GM12878 (cell line): ENCODE measurements around the gene TGFB1. TPM values are rescaled to one million over a fixed set of nuclear protein-coding genes. Genes with fewer than 3 reads are reported as not detected.

Experiments used
- ATAC-seq: fragments of 200-7000 bp; cut with Tn5 transposase; 3 replicates; pipeline ENCODE4 v1.9.1; 2020; ENCODE audit warnings: mild to moderate bottlenecking, moderate library complexity
- BruUV-seq: library from RNA; stranded (reverse); fragments of 400-500 nt; replicated peaks from 2 replicates; lab custom pipeline; 2021; lab: Mats Ljungman, UMichigan
- CTCF ChIA-PET: fragments of 300-600 bp; sonication (Branson Sonifier 250); formaldehyde crosslinking; extraction: SDS; loops from one replicate; lab custom pipeline; 2021; ENCODE audit warnings: inconsistent platforms; lab: Yijun Ruan, JAX
- POLR2A ChIA-PET: fragments of 350-600 bp; formaldehyde crosslinking; extraction: SDS; loops from one replicate; lab custom pipeline; 2021; ENCODE audit warnings: inconsistent platforms; lab: Charles Lee
- RAD21 ChIA-PET: fragments of 300-600 bp; sonication (Branson Sonifier 250); formaldehyde crosslinking; loops from one replicate; lab custom pipeline; 2023; ENCODE audit warnings: antibody characterized with exemption; ENCODE audit not compliant: unreplicated experiment; lab: Charles Lee
- SMC1A ChIA-PET: fragments of 300-600 bp; sonication (Branson Sonifier 250); formaldehyde crosslinking; loops from one replicate; lab custom pipeline; 2023; ENCODE audit not compliant: unreplicated experiment, uncharacterized antibody; lab: Charles Lee
- DNase-seq: peaks from one replicate; pipeline ENCODE4 v3.0.0-alpha.2; 2011; ENCODE audit warnings: low read depth, low spot score
- FAIRE-seq: peaks from 3 replicates; lab custom pipeline; 2011; peaks lifted over from hg19 to GRCh38; lab: Jason Lieb, UNC
- H2AFZ ChIP-seq: 2 replicates; pipeline ENCODE4 v1.6.0; 2011; ENCODE audit warnings: low read depth, low read length, control low read depth; ENCODE audit not compliant: control insufficient read depth
- H3K27ac ChIP-seq: 2 replicates; pipeline ENCODE4 v1.5.1; 2011; ENCODE audit warnings: control low read depth; ENCODE audit not compliant: control insufficient read depth, insufficient read depth
- H3K27me3 ChIP-seq, 2 experiments: replicated peaks in 1 of 2; 2 replicates each; pipeline versions ENCODE4 v1.6.0 to v1.6.1; 2011; ENCODE audit warnings: low read length in 1 of 2; ENCODE audit not compliant: control insufficient read depth in 2 of 2, insufficient read depth in 2 of 2
- H3K36me3 ChIP-seq, 2 experiments: 2 replicates each; pipeline ENCODE4 v1.5.1; 2011; ENCODE audit warnings: low read length in 1 of 2; ENCODE audit not compliant: control insufficient read depth in 2 of 2, insufficient read depth in 2 of 2
- H3K4me1 ChIP-seq: 2 replicates; pipeline ENCODE4 v1.6.1; 2011; ENCODE audit warnings: mild to moderate bottlenecking, low read length, moderate library complexity, mixed read lengths; ENCODE audit not compliant: control insufficient read depth, insufficient read depth
- H3K4me2 ChIP-seq: 2 replicates; pipeline ENCODE4 v1.6.0; 2011; ENCODE audit warnings: control low read depth; ENCODE audit not compliant: control insufficient read depth, insufficient read depth
- H3K4me3 ChIP-seq: fragments of 200-600 bp; sonication (generic); 2 replicates; pipeline ENCODE4 v1.5.1; 2016
- H3K79me2 ChIP-seq: 2 replicates; pipeline ENCODE4 v1.6.0; 2011; ENCODE audit warnings: low read length; ENCODE audit not compliant: control insufficient read depth, insufficient read depth
- H3K9ac ChIP-seq: 2 replicates; pipeline ENCODE4 v1.8.0; 2011; ENCODE audit warnings: low read length, control low read depth, mixed read lengths; ENCODE audit not compliant: control insufficient read depth, insufficient read depth
- H3K9me3 ChIP-seq: replicated peaks from 3 replicates; pipeline ENCODE4 v1.5.1; 2011; ENCODE audit warnings: mild to moderate bottlenecking, low read length; ENCODE audit not compliant: control insufficient read depth, insufficient read depth
- H4K20me1 ChIP-seq: 2 replicates; pipeline ENCODE4 v1.6.0; 2011; ENCODE audit not compliant: control insufficient read depth, insufficient read depth
- CHD4 ChIP-seq: fragments of 200-600 bp; sonication (generic); IDR thresholded peaks from 2 replicates; pipeline ENCODE4 v1.6.1; 2016; ENCODE audit warnings: mild to moderate bottlenecking
- CTCF ChIP-seq, 3 experiments: IDR thresholded peaks in 2 of 3; conservative IDR thresholded peaks in 1 of 3; 2 replicates each; pipeline ENCODE4 v1.5.1; 2011; ENCODE audit warnings: low read depth in 3 of 3, low read length in 3 of 3, mild to moderate bottlenecking in 3 of 3, control low read depth in 2 of 3, moderate library complexity in 2 of 3, inconsistent platforms in 1 of 3, mixed read lengths in 1 of 3; ENCODE audit not compliant: control insufficient read depth in 2 of 3, insufficient read depth in 1 of 3; ENCODE audit errors: extremely low read depth in 1 of 3
- EZH2 ChIP-seq: IDR thresholded peaks from 2 replicates; pipeline ENCODE4 v1.6.1; 2012; ENCODE audit warnings: low read depth, mild to moderate bottlenecking, control low read depth, inconsistent platforms, low read length, borderline replicate concordance; ENCODE audit not compliant: control insufficient read depth
- HSF1 ChIP-seq: fragments of 150-350 bp; IDR thresholded peaks from 2 replicates; pipeline ENCODE4 v1.6.1; 2014; ENCODE audit warnings: mild to moderate bottlenecking, low read depth, low read length
- IKZF2 ChIP-seq, 2 experiments: fragments of 450-650 bp; IDR thresholded peaks; 2 replicates each; pipeline ENCODE4 v1.6.1; 2017; ENCODE audit warnings: mild to moderate bottlenecking in 2 of 2, moderate library complexity in 2 of 2
- RCOR1 ChIP-seq: conservative IDR thresholded peaks from 2 replicates; pipeline ENCODE4 v1.6.1; 2012; ENCODE audit warnings: low read depth, low read length, improper control_type of control experiment
- SRF ChIP-seq, 2 experiments: IDR thresholded peaks; 2 replicates each; pipeline ENCODE4 v1.6.1; 2011; ENCODE audit warnings: low read depth in 2 of 2, low read length in 2 of 2, mild to moderate bottlenecking in 1 of 2, moderate library complexity in 1 of 2
- TAF1 ChIP-seq: IDR thresholded peaks from 2 replicates; pipeline ENCODE4 v1.6.1; 2011; ENCODE audit warnings: mild to moderate bottlenecking, low read depth, low read length, borderline replicate concordance
- USF1 ChIP-seq: IDR thresholded peaks from 2 replicates; pipeline ENCODE4 v1.6.1; 2011; ENCODE audit warnings: borderline replicate concordance, low read depth, mild to moderate bottlenecking, moderate library complexity, mixed read lengths, low read length; ENCODE audit not compliant: insufficient read depth; ENCODE audit errors: extremely low read length
- ZBED1 ChIP-seq: IDR thresholded peaks from 2 replicates; pipeline ENCODE4 v1.6.1; 2016; ENCODE audit warnings: borderline replicate concordance
- WGBS: methylation state at CpG from one replicate; pipeline ENCODE4 v1.1.6; 2016; ENCODE audit warnings: low lambda C conversion rate; ENCODE audit not compliant: insufficient replicate concordance, insufficient coverage; ENCODE audit errors: missing lambda C conversion rate; 5-methylcytosine and 5-hydroxymethylcytosine counted together
- in situ Hi-C: fragments of 300-500 bp; cut with MboI; formaldehyde crosslinking; loops from 9 replicates; pipeline ENCODE4 v1.14.3; 2018; ENCODE audit warnings: mixed read lengths
- intact Hi-C: fragments of 100-400 bp; cut with micrococcal nuclease; formaldehyde crosslinking; loops from one replicate; pipeline ENCODE4 v1.14.2; 2022; ENCODE audit not compliant: unreplicated experiment
- polyA plus RNA-seq, 11 experiments: library from polyadenylated mRNA; depleted of rRNA in 4 of 11; unstranded in 6 of 11; stranded (reverse) in 5 of 11; fragments of >200 nt; fragmentation: Nextera tagmentation in 4 of 11; fragmentation: Illumina TruSeq in 1 of 11; extraction: Ambion mirVana in 4 of 11; extraction: Trizol in 1 of 11; gene quantifications; 1 replicate in 1 of 11; 2 replicates in 10 of 11; pipeline versions ENCODE4 v1.2.1 to v1.2.3, GENCODE V29; 2011 to 2016; ENCODE audit warnings: inconsistent platforms in 2 of 11, missing spikeins in 2 of 11, low read depth in 1 of 11
- total RNA-seq, 4 experiments: library from RNA; depleted of rRNA in 3 of 4; stranded (reverse); fragments of >200 nt in 3 of 4; fragmentation: Illumina TruSeq in 1 of 4; extraction: Trizol in 1 of 4; gene quantifications; 2 replicates each; pipeline versions ENCODE4 v1.2.1 to v1.2.3, GENCODE V29; 2013 to 2021

The TGFB1 gene
- total and polyA plus RNA-seq, 10 of the 15 experiments (the other 5 are each of a cell fraction or from before 2014, with no cell fraction given), result 0.23 to 120 (median 10.9) TPM

- RAD21 ChIA-PET, result no interaction called here
- peaks cover 30% of the 10 kb centered on the region for H3K79me2 ChIP-seq
- H3K4me1 ChIP-seq, result no peaks in the 10 kb centered on the region
- TF ChIP-seq IKZF2 (IDR thresholded peaks at IDR 0.05) (no peak), HSF1 (no peak), RCOR1 (no peak), TAF1 (no peak), USF1 (no peak), CTCF (IDR thresholded peaks at IDR 0.05 in 2 of 3, conservative IDR thresholded peaks at IDR 0.05 in 1 of 3; ENCODE audit: control insufficient read depth in 2 of 3, extremely low read depth in 1 of 3, insufficient read depth in 1 of 3, low read depth in 3 of 3, low read length in 3 of 3) (no peak), CHD4 (no peak), EZH2 (no peak), ZBED1 (no peak), SRF (IDR thresholded peaks at IDR 0.05; ENCODE audit: low read depth in 2 of 2, low read length in 2 of 2) (no peak)
- TF ChIP-seq, all 136 proteins: peak for 0
- Histone ChIP-seq H3K36me3 (no peaks in the 10 kb centered on the region; a peak in 1 of 4 replicates), H3K27me3 (no peaks in the 10 kb centered on the region), H3K4me2 (no peak overlapping the region), H3K9me3 (no peaks in the 10 kb centered on the region), H3K9ac (no peak overlapping the region), H3K27ac (no peak overlapping the region), H2AFZ (no peak overlapping the region), H4K20me1 (no peaks in the 10 kb centered on the region), H3K4me3 (no peak overlapping the region)
- CTCF ChIA-PET, result interaction anchor here (1.0 kb wide), 1 partner anchor 47 kb away, joined by 3 read pairs; no protein-coding TSS in a partner anchor
- ATAC-seq (no peak), DNase-seq (no peak), FAIRE-seq (no peak)
- in situ Hi-C loops, result no loop called here
- no TSS peak for BruUV-seq
- intact Hi-C loops, result no loop called here
- 74% methylated on average over 4 of the region's 4 CpGs for WGBS
- SMC1A ChIA-PET, result no interaction called here
- POLR2A ChIA-PET, result interaction anchor here (0.6 kb wide), 1 partner anchor 50 kb away, joined by 3 read pairs; no protein-coding TSS in a partner anchor
Observed at GRCh38 chr19:41401483-41401882, 47.8 kb upstream of the TGFB1 start.
